Measurements from ENCODE around the gene MSH2. TPM values are rescaled to one million over a fixed set of nuclear protein-coding genes. Genes with fewer than 3 reads are reported as not detected.
A peak's percentile ranks its signal among the peaks of the same experiment; 100 is the strongest.

MSH2 gene
- total and polyA plus RNA-seq, 2 donors (not counting 1 experiment from before 2014, with no cell fraction given) = 15.4 to 19.7 TPM

GRCh38 chr2:47483191-47483590 lies 80.2 kb downstream of the MSH2 start:
- DNase-seq (ENCODE audit: low read depth in 2 of 2) = no peak
- Histone ChIP-seq H3K79me2 (ENCODE audit: control insufficient read depth, insufficient read depth, low read length) (no peaks in the 10 kb centered on the region), H3K9ac (ENCODE audit: insufficient read depth, low read length) (no peak overlapping the region), H3K4me1 (ENCODE audit: control insufficient read depth, extremely low read depth, insufficient read depth, low read length) (no peaks in the 10 kb centered on the region), H2AFZ (ENCODE audit: low read length) (no peak overlapping the region), H4K20me1 (ENCODE audit: control insufficient read depth, extremely low read depth, insufficient read depth, low read length) (no peaks in the 10 kb centered on the region), H3K9me3 (ENCODE audit: control insufficient read depth, insufficient read depth, low read depth, low read length) (no peaks in the 10 kb centered on the region), H3K36me3 (ENCODE audit: control insufficient read depth, insufficient read depth, low read length) (no peaks in the 10 kb centered on the region), H3K4me3 (replicated peaks in 1 of 4; ENCODE audit: control extremely low read depth in 1 of 4, insufficient read depth in 1 of 4, low read depth in 3 of 4, low read length in 4 of 4) (no peak overlapping the region), H3K27ac (ENCODE audit: insufficient read depth, low read length) (no peak overlapping the region), H3K4me2 (ENCODE audit: extremely low read depth, insufficient read depth, low read length) (no peak overlapping the region), H3K27me3 (ENCODE audit: control insufficient read depth, insufficient read depth, low read length) (no peaks in the 10 kb centered on the region)
- TF ChIP-seq, protein P1, sequence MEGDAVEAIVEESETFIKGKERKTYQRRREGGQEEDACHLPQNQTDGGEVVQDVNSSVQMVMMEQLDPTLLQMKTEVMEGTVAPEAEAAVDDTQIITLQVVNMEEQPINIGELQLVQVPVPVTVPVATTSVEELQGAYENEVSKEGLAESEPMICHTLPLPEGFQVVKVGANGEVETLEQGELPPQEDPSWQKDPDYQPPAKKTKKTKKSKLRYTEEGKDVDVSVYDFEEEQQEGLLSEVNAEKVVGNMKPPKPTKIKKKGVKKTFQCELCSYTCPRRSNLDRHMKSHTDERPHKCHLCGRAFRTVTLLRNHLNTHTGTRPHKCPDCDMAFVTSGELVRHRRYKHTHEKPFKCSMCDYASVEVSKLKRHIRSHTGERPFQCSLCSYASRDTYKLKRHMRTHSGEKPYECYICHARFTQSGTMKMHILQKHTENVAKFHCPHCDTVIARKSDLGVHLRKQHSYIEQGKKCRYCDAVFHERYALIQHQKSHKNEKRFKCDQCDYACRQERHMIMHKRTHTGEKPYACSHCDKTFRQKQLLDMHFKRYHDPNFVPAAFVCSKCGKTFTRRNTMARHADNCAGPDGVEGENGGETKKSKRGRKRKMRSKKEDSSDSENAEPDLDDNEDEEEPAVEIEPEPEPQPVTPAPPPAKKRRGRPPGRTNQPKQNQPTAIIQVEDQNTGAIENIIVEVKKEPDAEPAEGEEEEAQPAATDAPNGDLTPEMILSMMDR (conservative IDR thresholded peaks at IDR 0.05 in 1 of 2, IDR thresholded peaks at IDR 0.05 in 1 of 2; ENCODE audit: low read depth in 1 of 2, low read length in 2 of 2) = no peak
- TF ChIP-seq EZH2 (IDR thresholded peaks at IDR 0.05; ENCODE audit: low read length, missing control alignments) = no peak

- Histone ChIP-seq H3K79me2 (ENCODE audit: control insufficient read depth, insufficient read depth, low read length) (no peaks in the 10 kb centered on the region), H3K4me3 (replicated peaks in 1 of 4; ENCODE audit: control extremely low read depth in 1 of 4, insufficient read depth in 1 of 4, low read depth in 3 of 4, low read length in 4 of 4) (no peak overlapping the region), H4K20me1 (ENCODE audit: control insufficient read depth, extremely low read depth, insufficient read depth, low read length) (no peaks in the 10 kb centered on the region), H3K27me3 (ENCODE audit: control insufficient read depth, insufficient read depth, low read length) (no peaks in the 10 kb centered on the region), H2AFZ (ENCODE audit: low read length) (no peak overlapping the region), H3K36me3 (ENCODE audit: control insufficient read depth, insufficient read depth, low read length) (no peaks in the 10 kb centered on the region), H3K9me3 (ENCODE audit: control insufficient read depth, insufficient read depth, low read depth, low read length) (no peaks in the 10 kb centered on the region), H3K27ac (ENCODE audit: insufficient read depth, low read length) (no peak overlapping the region), H3K4me1 (ENCODE audit: control insufficient read depth, extremely low read depth, insufficient read depth, low read length) (peaks cover 2% of the 10 kb centered on the region), H3K4me2 (ENCODE audit: extremely low read depth, insufficient read depth, low read length) (no peak overlapping the region), H3K9ac (ENCODE audit: insufficient read depth, low read length) (no peak overlapping the region)
- DNase-seq (ENCODE audit: low read depth in 2 of 2) = peak in 1 of 2 donors; percentile 23
- TF ChIP-seq, protein P1 (conservative IDR thresholded peaks at IDR 0.05 in 1 of 2, IDR thresholded peaks at IDR 0.05 in 1 of 2; ENCODE audit: low read depth in 1 of 2, low read length in 2 of 2) = no peak
- no peak for TF ChIP-seq EZH2 (IDR thresholded peaks at IDR 0.05; ENCODE audit: low read length, missing control alignments)
These were observed 81.4 kb downstream of the MSH2 start for GRCh38 chr2:47484396-47484795.

GRCh38 chr2:47485177-47485576 lies 82.2 kb downstream of the MSH2 start:
- Histone ChIP-seq H3K27ac (ENCODE audit: insufficient read depth, low read length) (no peak overlapping the region), H3K4me2 (ENCODE audit: extremely low read depth, insufficient read depth, low read length) (no peak overlapping the region), H3K79me2 (ENCODE audit: control insufficient read depth, insufficient read depth, low read length) (no peaks in the 10 kb centered on the region), H3K9me3 (ENCODE audit: control insufficient read depth, insufficient read depth, low read depth, low read length) (no peaks in the 10 kb centered on the region), H3K4me3 (replicated peaks in 1 of 4; ENCODE audit: control extremely low read depth in 1 of 4, insufficient read depth in 1 of 4, low read depth in 3 of 4, low read length in 4 of 4) (no peak overlapping the region), H3K9ac (ENCODE audit: insufficient read depth, low read length) (no peak overlapping the region), H3K27me3 (ENCODE audit: control insufficient read depth, insufficient read depth, low read length) (no peaks in the 10 kb centered on the region), H3K36me3 (ENCODE audit: control insufficient read depth, insufficient read depth, low read length) (no peaks in the 10 kb centered on the region), H3K4me1 (ENCODE audit: control insufficient read depth, extremely low read depth, insufficient read depth, low read length) (peaks cover 2% of the 10 kb centered on the region), H4K20me1 (ENCODE audit: control insufficient read depth, extremely low read depth, insufficient read depth, low read length) (no peaks in the 10 kb centered on the region), H2AFZ (ENCODE audit: low read length) (no peak overlapping the region)
- no peak for DNase-seq (ENCODE audit: low read depth in 2 of 2)
- no peak for TF ChIP-seq EZH2 (IDR thresholded peaks at IDR 0.05; ENCODE audit: low read length, missing control alignments)
- TF ChIP-seq, protein P1 (conservative IDR thresholded peaks at IDR 0.05 in 1 of 2, IDR thresholded peaks at IDR 0.05 in 1 of 2; ENCODE audit: low read depth in 1 of 2, low read length in 2 of 2) = no peak
